Endothelial cell of hepatic sinusoid (primary cell): Measurements from ENCODE around the gene SNED1.
"Not testable (repeated sequence)": the region's sequence is repeated elsewhere in the genome, so short reads cannot be mapped to it uniquely, and the experiment has no call there.

Experiments
- in situ Hi-C: cut with HindIII; loops from 2 replicates; pipeline ENCODE4 v1.10.0; 2017; ENCODE audit warnings: low sequenced_read_pairs

Gene SNED1

DNA sequence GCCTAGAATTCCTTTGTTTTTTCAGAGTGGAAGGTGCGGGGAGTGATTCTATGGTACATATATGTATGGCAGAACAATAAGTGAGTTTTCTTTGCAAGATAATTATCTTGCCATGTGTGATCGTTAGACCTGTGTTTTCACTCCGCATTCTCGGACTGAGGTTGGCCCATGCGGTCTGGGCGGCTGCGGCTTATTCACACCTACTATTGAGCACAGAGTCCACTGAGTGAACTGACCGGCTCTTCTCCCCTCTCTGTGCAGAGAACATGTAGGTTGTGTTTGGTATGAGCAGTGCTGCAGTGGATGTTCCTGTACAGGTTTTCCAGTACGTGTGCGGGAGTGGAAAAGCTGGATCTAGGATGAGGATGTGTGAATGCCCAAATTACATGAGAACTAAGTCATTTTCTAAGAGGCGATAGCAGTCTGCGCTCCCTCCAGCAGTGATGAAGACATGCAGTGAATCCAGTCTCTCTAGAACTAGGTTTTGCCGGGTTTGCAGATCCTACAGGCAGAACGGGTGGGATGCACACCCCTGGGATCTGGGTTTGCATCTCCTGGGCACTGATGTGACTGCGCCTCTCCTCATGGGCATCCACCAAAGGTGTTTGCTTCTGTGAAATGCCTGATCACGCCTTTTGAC lies 76.6 kb downstream of the SNED1 start:
- in situ Hi-C loops: no loop called here

DNA sequence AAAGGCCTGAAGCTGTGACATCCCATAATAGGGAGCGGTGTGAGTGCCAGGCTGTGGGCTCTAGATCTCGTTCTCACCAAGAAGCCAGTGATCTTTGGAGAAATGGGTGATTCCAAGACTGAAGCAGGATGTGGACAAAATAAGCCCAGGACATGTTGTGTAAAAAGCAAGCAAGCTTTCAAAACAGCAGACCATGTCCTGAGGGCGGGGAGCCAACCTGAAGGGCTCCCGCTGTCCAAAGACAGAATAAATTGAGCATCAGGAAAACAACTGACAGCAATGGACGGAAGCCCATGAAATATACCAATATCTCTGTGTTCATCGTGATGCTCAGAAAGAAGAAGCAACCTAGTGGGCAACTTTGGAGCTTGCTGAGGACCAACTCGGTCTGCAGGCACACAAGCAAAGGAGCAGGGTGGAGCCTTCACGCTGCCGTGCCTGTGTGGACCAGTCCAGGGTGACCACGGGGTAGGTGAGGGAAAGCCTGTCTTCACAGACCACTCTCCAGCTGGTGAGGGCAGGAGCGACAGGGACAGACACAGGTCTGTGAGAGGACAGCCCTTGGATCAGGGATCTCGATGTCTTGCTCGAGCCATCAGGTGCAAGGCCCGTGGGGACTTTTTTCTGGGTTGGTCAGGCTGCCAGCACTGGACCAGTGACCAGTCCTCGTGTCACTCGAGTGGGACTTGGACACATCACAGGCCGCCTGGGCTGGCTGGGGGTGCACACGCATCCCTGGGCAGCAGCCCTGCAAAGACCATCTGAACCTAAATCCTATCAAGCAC lies 82.2 kb downstream of the SNED1 start:
- in situ Hi-C loops: loop anchor here (5.0 to 10.0 kb wide), 2 partner anchors 86 to 233 kb away; partner anchors contain the start of gene SNED1

DNA sequence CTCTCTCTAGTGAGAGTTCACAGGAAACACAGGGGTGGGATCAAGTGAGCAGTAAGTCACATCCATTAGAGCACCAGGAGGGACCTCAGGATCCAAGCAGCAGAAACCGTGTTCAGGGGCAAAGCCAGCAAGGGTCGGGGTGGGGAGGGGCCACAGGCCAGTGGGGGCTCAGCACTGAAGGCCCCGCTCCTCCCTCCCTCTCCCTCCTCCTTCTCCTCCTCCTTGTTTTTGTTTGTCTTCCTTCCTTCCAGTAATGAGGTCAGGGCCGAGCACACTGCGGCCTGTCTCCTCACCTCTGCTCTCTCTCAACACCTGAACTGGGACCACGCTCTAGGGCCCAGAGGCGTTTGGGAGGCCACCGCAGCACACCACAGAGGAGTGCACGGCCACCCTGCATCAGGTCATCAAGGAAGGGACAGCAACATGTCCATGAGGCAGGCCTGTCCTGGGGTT lies 82.8 kb downstream of the SNED1 start:
- in situ Hi-C loops: loop anchor here (5.0 to 10.0 kb wide), 2 partner anchors 86 to 234 kb away; partner anchors contain the start of gene SNED1

DNA sequence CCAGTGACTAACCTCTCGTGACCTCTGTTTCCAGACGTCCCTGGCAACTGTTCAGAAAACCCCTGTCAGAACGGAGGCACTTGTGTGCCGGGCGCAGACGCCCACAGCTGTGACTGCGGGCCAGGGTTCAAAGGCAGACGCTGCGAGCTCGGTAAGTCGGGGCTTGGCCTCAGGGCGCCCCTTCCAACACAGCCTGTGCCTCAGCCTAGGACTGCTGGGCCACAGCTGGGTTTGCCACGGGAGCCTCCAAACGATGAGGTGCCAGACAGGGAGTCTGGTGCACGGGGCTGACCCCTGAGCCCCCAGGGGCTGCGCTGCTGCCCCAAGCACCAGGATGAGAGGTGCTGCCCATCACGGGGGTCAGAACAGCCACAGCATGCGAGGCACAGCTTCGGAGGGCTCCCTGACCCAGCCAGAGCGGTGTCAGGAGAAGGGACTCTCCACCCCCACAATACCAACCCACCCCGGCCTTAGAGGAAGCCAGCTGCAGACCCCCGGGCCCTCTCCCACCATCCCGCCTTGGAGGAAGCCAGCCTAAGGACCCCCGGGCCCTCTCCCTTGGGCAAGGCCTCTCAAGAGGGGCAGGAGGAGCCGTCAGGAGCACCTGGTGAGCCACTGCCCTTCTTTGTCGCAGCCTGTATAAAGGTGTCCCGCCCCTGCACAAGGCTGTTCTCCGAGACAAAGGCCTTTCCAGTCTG lies 83.4 kb downstream of the SNED1 start:
- in situ Hi-C loops: loop anchor here (5.0 to 10.0 kb wide), 2 partner anchors 87 to 234 kb away; partner anchors contain the start of gene SNED1

DNA sequence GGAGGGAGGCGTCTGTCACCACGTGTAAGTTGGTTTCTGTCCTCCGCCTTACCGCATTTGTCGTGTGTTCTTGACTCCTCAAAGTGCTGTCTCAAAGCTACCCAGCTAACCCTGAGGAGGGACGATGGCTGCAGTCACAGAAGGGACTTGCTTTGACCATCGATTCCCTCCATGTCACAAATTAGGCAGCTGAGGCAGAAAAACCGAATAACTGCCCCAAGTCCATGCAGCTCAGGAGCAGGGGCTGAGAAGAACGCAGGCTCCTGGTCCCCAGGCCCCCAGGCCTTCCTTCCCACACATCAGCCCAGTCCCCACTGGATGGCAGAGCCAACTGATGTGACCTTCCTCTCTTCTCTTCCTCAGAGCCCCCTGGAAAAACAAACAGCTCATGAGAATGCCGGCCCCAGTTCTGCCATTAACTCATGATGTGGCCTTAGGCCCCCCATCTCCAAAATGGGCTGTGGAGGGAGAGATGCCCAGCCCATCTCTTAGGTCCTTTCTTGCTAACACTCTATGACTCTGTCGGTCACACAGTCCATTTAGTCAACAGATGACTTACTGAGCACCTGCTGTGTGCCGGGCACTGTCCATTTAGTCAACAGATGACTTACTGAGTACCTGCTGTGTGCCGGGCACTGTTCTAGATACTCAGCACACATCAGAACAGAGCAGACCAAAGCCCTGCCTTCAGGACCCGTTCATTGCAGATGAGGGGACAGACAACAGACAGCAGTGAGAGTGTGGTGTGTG lies 84.1 kb downstream of the SNED1 start:
- in situ Hi-C loops: loop anchor here (5.0 to 10.0 kb wide), 2 partner anchors 88 to 235 kb away; partner anchors contain the start of gene SNED1

DNA sequence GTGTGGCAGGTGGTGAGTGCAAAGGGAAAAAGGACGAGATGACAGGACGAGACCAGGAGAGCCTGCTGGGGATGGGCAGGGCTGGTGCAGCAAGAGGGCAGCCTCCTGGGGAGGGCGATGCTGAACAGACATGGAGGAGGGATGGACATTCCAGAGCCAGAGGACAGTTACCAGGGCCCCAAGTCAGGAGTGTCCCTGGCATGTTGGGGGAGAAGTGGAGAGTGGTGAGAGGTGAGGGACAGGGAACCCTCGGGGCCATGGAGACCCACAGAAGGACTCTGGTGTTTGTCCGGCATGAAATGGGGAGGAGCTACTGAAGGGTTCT lies 84.6 kb downstream of the SNED1 start:
- in situ Hi-C loops: loop anchor here (5.0 to 10.0 kb wide), 2 partner anchors 88 to 236 kb away; partner anchors contain the start of gene SNED1

DNA sequence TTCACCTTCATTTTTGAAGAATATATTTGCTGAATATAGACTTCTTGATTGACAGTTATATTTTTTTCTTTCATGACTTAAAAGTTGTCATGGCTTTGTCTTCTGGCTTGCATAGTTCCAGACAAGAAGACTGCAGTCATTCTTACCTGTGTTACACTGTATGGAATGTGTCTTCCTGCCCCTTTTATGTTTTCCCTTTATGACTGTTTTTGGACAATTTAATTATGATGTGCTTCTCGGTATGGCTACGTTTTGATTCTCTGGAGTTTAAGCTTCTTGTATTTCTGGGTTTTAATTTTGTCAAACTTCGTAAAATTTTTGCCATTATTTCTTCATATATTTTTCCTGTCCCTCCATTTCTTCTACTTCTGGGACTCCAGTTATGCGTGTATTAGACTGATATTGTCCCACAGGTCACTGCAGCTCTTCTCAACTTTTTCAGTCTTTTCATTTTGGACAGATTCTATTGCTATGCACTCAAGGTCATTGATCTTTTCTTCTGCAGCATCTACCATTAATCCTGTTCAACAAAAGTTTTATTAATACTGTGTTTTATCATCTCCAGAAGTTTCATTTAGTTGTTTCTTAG lies 86.5 kb downstream of the SNED1 start:
- in situ Hi-C loops: loop anchor here (5.0 to 10.0 kb wide), 2 partner anchors 90 to 238 kb away; partner anchors contain the start of gene SNED1

DNA sequence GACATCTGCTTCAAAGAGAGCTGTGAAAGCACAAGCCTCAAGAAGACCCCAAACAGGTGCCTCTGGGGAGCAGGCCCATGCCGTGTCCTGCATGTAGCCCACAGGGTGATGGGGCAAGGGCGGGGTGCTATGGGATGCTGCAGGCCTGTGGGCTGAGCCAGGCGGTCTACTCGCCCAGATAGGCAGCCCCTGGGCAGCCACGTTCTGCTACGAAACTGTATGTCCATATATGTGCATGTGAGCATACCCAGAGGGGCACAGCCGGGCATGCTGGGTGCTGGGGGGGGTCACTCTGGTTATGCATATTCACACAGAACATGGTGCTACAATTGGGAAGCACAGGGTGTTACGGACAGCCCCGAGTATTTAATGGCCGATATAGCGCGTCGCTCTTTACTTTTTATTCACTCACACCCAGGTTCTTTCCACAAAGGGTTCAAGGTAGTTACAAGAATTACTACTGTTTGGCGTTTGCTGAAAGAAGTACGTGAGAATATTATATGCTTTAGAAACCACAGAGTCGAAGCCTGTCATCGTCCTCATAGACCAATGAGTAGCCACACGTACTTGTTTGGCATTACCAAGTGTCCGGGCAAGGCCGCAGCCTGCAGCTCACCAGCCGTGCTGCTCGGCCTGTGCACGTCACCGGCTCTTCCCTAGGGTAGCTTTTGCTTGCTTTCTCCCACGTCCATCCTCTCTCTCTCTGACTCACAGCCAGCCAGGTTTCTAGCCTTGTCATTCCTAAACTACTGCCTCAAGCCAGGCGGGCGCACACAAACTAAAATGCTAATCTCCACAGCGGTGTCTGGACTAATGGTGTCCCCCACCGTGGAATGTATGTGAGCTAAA lies 89.2 kb downstream of the SNED1 start:
- in situ Hi-C loops: loop anchor here (10.0 kb wide), 1 partner anchor 93 kb away; the partner anchor contains the start of gene SNED1

DNA sequence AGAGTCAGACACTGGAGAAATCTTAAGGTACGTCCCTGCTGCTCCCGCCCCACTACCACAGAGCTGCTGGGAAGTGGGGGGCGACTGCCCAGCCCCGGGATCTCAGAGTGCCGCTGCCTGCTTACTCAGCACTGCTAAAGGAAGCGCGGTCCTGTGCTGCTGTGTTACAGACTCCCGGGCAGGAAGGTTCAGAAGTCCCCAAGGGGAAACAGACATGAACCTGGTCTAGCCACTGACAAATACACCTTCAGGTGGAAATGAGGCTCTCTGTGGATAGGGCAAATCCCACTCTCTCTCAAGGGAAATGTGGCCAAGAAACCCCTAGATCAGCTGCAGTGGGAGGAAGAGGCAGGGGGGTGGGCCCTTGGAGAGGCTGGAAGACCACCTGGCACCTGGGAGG lies 90.0 kb downstream of the SNED1 start:
- in situ Hi-C loops: loop anchor here (10.0 kb wide), 1 partner anchor 94 kb away; the partner anchor contains the start of gene SNED1

DNA sequence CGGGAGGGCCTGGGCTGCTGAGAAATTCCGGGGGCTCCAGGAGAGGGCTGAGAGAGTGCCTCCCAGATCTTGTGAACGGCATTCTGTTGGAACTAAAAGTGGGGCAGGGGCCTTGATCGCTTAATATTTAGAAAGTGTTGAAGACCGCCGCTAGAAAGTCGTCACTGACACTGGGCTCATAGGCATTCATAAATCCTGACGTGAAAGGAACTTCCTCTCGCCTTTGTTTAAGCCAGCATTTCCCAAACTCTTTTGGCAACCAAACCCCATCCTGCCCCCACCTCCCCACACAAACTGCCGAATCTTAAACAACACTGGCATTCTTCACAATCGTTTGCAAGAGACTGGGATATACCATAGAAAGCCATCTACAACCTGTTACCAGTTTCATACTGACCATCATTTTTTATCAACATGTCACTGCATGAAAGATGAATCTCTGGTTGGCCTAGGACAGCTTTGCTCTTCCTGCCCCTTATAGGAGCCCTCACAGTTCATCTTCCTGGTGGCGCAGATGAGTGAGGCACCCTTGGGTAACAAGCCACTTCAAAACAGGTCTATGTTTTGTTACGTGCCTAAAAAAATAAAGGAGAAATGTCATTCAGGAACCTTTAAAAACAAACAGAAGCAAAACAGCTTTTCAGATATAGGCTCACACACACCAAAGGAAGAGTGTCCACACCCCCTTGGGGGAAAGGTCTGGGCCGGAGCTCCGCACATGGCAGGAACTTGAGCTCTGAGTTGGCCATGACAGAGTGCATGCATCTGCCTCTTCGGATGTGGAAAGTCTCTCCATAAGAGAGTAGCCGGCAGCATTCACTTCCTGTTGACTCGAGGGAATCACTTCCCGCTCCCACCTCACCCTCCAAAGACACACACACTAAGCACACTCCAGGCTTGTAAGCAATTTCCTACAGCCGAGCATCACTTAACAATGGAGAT lies 90.6 kb downstream of the SNED1 start:
- in situ Hi-C loops: loop anchor here (10.0 kb wide), 1 partner anchor 94 kb away; the partner anchor contains the start of gene SNED1

DNA sequence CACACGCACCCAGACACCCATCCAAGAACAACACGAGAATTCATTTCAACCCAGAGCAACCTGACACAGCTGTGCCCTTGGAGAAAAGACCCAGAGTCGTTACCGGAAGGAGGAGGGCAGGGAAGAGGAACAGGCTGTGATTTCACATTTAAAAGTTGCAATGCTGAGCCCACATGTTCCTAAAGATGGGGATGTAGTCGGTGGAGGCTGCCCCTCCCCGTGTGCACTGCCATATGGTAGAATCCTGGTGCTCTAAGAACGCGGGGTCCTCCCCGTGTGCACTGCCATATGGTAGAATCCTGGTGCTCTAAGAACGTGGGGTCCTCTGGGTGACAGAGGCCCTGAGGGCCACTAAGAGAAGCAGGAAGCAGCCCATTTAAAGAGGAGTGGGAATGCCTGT lies 92.8 kb downstream of the SNED1 start:
- in situ Hi-C loops: no loop called here

DNA sequence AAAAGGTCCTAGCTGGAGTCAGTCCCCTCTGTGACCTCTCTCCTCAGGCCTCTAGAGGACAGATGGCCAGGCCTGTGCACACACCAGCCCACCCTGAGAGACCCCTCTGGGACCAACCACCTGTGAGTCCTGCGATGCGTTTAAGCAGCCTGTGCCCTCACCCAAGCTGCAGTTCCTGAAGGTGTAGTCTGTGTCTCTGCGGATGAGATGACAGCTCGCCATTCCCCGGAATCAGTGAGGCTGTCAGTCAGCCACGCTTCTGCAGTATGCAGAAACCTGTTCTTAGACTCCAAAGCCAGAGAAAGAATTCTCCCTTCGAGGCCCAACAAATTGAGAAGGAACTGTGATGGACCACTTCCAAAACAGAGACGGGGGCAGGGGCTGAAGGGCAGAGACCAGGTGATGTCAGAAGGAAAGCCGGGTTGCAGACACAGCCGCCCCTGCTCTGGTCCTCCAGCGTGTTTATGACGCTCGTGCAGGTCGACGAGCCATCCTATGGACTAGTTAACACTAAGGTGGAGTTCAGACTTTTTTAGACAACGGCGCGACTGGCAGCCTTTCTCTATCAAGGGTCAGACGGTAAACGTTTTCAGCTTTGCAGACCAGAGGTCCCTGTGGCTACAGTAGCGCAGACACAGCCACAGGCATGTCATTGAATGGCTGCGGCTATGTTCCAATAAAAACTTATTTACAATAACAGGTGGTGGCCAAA lies 93.5 kb downstream of the SNED1 start:
- in situ Hi-C loops: no loop called here

DNA sequence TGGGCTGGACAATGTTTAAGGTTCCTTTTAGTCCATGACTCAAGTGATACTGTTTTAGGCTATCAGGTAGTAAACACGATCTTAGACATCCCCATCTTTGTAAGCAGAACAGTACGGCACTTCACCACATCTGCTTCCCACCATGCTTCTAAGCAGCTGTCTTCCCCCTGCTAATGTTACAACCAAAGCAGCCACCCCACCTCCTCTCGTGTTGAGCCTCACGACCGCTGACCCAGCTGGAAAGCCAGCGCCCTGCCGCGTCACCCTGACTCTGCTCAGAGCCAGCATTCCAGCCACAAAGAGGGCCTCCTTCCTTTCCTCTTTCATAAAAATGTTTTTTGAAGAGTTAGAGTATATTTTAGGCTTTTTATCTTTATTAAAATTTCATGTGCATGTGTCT lies 94.3 kb downstream of the SNED1 start:
- in situ Hi-C loops: no loop called here

DNA sequence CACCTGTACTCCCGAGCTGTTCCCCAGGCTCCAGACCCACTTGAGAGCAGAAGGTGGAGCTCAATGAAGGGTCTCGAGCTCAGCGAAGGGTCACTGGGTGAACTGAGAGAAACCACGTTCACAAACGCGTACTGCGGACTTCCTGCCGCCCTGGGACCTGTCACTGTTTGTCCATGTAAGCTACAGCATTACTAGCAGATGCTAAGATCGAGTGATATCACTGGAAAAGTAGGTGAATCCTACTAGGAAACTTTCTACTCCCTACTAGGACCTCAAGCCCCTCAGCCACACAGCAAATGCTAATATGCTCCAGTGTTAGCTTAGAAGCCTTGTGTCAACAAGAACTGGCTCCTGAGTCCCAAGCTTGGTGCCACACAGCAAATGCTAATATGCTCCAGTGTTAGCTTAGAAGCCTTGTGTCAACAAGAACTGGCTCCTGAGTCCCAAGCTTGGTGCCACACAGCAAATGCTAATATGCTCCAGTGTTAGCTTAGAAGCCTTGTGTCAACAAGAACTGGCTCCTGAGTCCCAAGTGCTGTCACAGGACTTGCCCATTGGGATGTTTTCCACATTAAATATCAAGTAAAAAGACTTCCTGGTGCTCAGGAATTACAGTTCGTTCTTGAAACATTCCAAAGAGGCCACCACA lies 94.8 kb downstream of the SNED1 start:
- in situ Hi-C loops: not testable (repeated sequence)

DNA sequence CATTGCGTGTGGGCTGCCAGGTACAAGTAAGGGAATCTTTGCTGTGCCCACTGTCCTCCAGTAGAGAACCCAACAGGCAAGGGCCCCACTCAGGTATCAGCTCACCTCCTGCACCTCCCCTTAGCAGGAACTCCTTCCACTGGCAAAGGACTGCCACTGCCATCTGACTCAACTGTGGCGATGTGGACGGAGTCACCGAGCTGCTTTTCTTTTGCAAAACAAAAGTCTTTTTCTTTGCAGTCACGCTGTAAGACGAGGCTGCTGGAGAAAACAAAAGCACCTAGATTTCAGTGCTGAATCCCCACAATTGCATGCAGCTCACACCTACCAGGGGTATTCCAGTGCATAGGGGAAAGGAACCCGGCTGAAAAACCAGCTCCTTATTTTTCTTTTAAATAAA lies 95.8 kb downstream of the SNED1 start:
- in situ Hi-C loops: no loop called here

DNA sequence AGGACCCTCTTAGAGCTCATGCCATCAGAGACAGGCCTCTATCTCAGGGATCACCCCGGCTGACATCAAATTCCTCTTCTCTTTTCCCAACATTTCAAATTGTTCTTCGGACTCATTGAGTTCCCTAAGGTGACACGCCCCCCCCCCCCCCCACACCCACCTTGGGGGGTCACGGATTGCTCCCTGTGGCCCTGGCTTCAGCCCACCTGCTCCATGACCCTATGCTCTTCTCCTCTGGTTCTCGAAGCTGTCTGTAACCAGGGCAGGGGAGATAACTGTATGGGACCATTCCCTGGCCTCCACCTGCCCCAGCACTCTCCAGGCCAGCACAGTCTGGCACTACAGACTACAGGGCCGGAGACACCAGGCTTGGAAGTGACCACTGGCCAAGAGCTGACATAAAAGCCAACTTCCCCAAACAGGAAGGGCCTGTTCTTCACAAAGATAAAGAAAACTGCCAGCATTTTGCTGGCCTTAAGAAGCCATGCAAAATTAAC lies 96.6 kb downstream of the SNED1 start:
- in situ Hi-C loops: no loop called here
